ENCODE data around the gene RDH14. TPM values are rescaled to one million over a fixed set of nuclear protein-coding genes. Genes with fewer than 3 reads are reported as not detected.

RDH14 gene, protein sequence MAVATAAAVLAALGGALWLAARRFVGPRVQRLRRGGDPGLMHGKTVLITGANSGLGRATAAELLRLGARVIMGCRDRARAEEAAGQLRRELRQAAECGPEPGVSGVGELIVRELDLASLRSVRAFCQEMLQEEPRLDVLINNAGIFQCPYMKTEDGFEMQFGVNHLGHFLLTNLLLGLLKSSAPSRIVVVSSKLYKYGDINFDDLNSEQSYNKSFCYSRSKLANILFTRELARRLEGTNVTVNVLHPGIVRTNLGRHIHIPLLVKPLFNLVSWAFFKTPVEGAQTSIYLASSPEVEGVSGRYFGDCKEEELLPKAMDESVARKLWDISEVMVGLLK
- 30.2 and 47.8 TPM in 2 replicates for total RNA-seq (2014; rRNA removed; shearing (Covaris generic))

DNA sequence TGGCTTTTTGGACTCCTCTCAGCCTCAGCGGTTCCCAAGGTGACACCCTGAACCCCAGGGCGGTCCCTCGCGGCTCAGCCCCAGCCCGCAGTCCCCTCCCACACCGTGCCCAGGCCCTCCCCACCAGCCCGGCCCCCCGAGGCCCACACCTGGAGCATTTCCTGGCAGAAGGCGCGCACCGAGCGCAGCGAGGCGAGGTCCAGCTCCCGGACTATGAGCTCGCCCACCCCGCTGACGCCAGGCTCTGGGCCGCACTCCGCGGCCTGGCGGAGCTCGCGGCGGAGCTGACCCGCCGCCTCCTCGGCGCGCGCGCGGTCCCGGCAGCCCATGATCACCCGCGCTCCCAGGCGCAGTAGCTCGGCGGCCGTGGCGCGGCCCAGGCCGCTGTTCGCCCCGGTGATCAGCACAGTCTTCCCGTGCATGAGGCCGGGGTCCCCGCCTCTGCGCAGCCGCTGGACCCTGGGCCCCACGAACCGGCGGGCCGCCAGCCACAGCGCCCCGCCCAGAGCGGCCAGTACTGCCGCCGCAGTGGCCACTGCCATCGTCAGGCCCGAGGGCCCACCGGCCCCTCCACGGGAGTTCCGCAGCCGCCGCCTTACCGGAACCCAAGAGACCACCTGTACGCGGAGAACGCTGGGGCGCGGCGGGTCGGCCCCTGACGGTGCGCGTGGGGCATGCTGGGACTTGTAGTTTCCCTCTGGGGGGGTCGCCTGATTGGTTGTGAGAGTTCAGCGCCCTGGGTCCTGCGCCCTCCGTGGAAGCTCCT, at the start of gene RDH14:
Gene RDH14 (minus strand): TSS at position 623 of the 766 bp plus-strand sequence. CDS start 81 bp downstream, at position 542.
- Histone ChIP-seq H3K4me1 (replicated peaks) (peaks cover 10% of the 10 kb centered on the region), H3K9me3 (replicated peaks) (no peaks in the 10 kb centered on the region; the same call in 1 of the 2 replicates), H3K27ac (peak within 1 kb of the TSS; percentile 58), H3K36me3 (peaks cover 19% of the 10 kb centered on the region), H3K27me3 (replicated peaks) (no peaks in the 10 kb centered on the region), H3K4me3 (peak within 1 kb of the TSS; percentile 92)
- DNase-seq (ENCODE audit: low read depth in 1 of 2, low spot score in 2 of 2) = peak; percentile 85 to 91

- Histone ChIP-seq H3K27me3 (replicated peaks) (no peaks in the 10 kb centered on the region), H3K4me3 (no peak overlapping the region), H3K27ac (no peak overlapping the region), H3K4me1 (replicated peaks) (no peaks in the 10 kb centered on the region), H3K9me3 (replicated peaks) (no peaks in the 10 kb centered on the region), H3K36me3 (no peaks in the 10 kb centered on the region)
- DNase-seq (ENCODE audit: low read depth in 1 of 2, low spot score in 2 of 2) = no peak
These were observed 49.6 kb upstream of the RDH14 start for GRCh38 chr2:18610090-18610489.

- DNase-seq (ENCODE audit: low read depth in 1 of 2, low spot score in 2 of 2) = no peak
- Histone ChIP-seq H3K9me3 (replicated peaks) (no peaks in the 10 kb centered on the region), H3K4me1 (replicated peaks) (no peaks in the 10 kb centered on the region), H3K4me3 (no peak overlapping the region), H3K36me3 (no peaks in the 10 kb centered on the region), H3K27ac (no peak overlapping the region), H3K27me3 (replicated peaks) (no peaks in the 10 kb centered on the region)
These were observed 44.7 kb upstream of the RDH14 start for GRCh38 chr2:18605115-18605514.

GRCh38 chr2:18604531-18604885, 44.1 kb upstream of the RDH14 start:
- no peak overlapping the region for H3K27ac ChIP-seq
- no peaks in the 10 kb centered on the region for H3K9me3 ChIP-seq (replicated peaks)
- no peaks in the 10 kb centered on the region for H3K27me3 ChIP-seq (replicated peaks)
- no peaks in the 10 kb centered on the region for H3K36me3 ChIP-seq
- H3K4me1 ChIP-seq (replicated peaks) = no peaks in the 10 kb centered on the region
- no peak for DNase-seq (ENCODE audit: low read depth in 1 of 2, low spot score in 2 of 2)
- no peak overlapping the region for H3K4me3 ChIP-seq

GRCh38 chr2:18603854-18604530, 43.5 kb upstream of the RDH14 start:
- H3K36me3 ChIP-seq = no peaks in the 10 kb centered on the region
- no peak for DNase-seq (ENCODE audit: low read depth in 1 of 2, low spot score in 2 of 2)

DNA sequence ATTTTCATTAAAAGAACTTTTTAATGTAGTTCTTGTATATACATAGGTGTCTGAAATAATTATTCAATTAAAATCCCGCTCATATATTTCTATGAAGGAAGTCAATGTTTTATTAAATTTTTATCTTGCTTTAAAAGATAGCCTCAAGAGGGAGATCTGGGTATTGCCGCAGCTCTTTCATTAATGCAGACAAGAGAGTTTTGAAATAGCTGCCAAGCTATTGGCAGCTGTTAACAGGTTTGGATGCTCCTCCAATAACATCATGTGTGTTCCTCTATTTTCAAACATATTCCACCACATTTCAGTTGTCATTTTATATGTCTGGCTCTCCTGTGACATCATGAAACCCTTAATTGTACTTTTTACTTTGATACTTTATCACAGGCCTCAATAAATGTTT, 41.8 kb upstream of the RDH14 start:
- Histone ChIP-seq H3K4me3 (no peak overlapping the region), H3K27ac (no peak overlapping the region), H3K4me1 (replicated peaks) (no peaks in the 10 kb centered on the region), H3K9me3 (replicated peaks) (no peaks in the 10 kb centered on the region), H3K27me3 (replicated peaks) (no peaks in the 10 kb centered on the region), H3K36me3 (no peaks in the 10 kb centered on the region)
- DNase-seq (ENCODE audit: low read depth in 1 of 2, low spot score in 2 of 2) = no peak

More at GRCh38 chr2:18603854-18604530, 43.5 kb upstream of the RDH14 start:
- Histone ChIP-seq H3K9me3 (replicated peaks) (no peaks in the 10 kb centered on the region), H3K4me1 (replicated peaks) (no peaks in the 10 kb centered on the region), H3K27me3 (replicated peaks) (no peaks in the 10 kb centered on the region), H3K4me3 (no peak overlapping the region), H3K27ac (no peak overlapping the region)

DNA sequence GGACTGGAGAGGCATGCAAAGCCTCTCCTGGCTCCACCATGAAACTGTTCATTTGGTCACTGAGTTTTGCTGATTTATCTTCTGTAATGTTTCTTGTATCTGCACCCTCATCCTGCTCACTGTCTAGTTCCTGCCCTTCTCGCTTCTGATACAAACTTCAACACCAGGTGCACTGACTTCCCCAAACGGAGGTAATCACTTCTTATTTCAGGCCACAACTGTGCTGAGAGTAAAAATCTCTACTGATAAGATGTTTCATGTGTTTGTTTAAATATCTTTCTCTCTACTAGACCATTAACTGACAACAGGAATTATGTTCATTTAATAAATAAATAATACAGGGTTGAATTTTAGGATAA, 39.8 kb upstream of the RDH14 start:
- DNase-seq (ENCODE audit: low read depth in 1 of 2, low spot score in 2 of 2) = no peak
- Histone ChIP-seq H3K9me3 (replicated peaks) (no peaks in the 10 kb centered on the region), H3K27me3 (replicated peaks) (no peaks in the 10 kb centered on the region), H3K36me3 (no peaks in the 10 kb centered on the region), H3K27ac (no peak overlapping the region), H3K4me3 (no peak overlapping the region), H3K4me1 (replicated peaks) (no peaks in the 10 kb centered on the region)

- Histone ChIP-seq H3K4me3 (no peak overlapping the region), H3K27ac (no peak overlapping the region), H3K4me1 (replicated peaks) (no peaks in the 10 kb centered on the region), H3K36me3 (no peaks in the 10 kb centered on the region), H3K9me3 (replicated peaks) (no peaks in the 10 kb centered on the region), H3K27me3 (replicated peaks) (no peaks in the 10 kb centered on the region)
- DNase-seq (ENCODE audit: low read depth in 1 of 2, low spot score in 2 of 2) = no peak
These were observed 39.2 kb upstream of the RDH14 start for GRCh38 chr2:18599509-18600254.

DNA sequence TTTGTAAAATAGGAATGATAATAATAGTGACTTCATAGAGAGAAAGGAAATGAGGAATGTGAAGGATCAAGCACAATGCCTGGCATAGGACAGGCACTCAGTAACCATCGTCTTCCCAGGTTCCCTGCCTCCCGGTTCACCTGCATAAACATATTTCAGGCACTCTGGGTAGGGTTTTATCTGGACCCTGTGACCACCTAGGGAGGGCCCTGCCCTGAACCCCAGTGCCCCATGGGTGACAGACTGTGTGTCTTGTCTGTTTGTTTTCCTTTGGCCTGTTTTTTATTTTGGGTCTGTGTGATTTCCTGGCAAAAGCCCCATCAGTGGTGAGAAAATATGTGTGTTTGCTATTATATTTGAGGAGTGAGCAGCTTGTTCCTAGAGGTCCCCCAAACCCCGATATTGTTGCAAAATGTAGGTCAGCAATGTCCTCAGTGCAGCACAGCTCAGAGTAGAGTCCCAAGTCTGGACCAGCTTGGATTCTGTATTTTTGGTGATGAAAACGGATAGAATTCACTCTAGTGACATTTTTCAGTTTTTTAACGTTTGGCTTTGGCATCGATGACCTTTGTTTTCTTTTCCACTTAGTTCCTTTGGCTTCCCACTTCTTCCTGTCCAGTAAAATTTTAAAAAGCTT, 38.5 kb upstream of the RDH14 start:
- no peaks in the 10 kb centered on the region for H3K36me3 ChIP-seq
- H3K9me3 ChIP-seq (replicated peaks) = no peaks in the 10 kb centered on the region
- H3K27ac ChIP-seq = no peak overlapping the region
- no peak for DNase-seq (ENCODE audit: low read depth in 1 of 2, low spot score in 2 of 2)
- H3K4me1 ChIP-seq (replicated peaks) = no peaks in the 10 kb centered on the region
- H3K27me3 ChIP-seq (replicated peaks) = no peaks in the 10 kb centered on the region
- H3K4me3 ChIP-seq = no peak overlapping the region

GRCh38 chr2:18597618-18598017, 37.2 kb upstream of the RDH14 start:
- DNase-seq (ENCODE audit: low read depth in 1 of 2, low spot score in 2 of 2) = no peak
- H3K36me3 ChIP-seq = no peaks in the 10 kb centered on the region
- H3K27ac ChIP-seq = no peak overlapping the region
- no peaks in the 10 kb centered on the region for H3K4me1 ChIP-seq (replicated peaks)
- H3K27me3 ChIP-seq (replicated peaks) = no peaks in the 10 kb centered on the region
- no peak overlapping the region for H3K4me3 ChIP-seq
- no peaks in the 10 kb centered on the region for H3K9me3 ChIP-seq (replicated peaks)

- H3K9me3 ChIP-seq (replicated peaks) = no peaks in the 10 kb centered on the region
- no peak for DNase-seq (ENCODE audit: low read depth in 1 of 2, low spot score in 2 of 2)
- H3K4me1 ChIP-seq (replicated peaks) = no peaks in the 10 kb centered on the region
- H3K36me3 ChIP-seq = no peaks in the 10 kb centered on the region
- H3K4me3 ChIP-seq = no peak overlapping the region
- no peaks in the 10 kb centered on the region for H3K27me3 ChIP-seq (replicated peaks)
- no peak overlapping the region for H3K27ac ChIP-seq
These were observed 36.5 kb upstream of the RDH14 start for GRCh38 chr2:18596993-18597392.

DNA sequence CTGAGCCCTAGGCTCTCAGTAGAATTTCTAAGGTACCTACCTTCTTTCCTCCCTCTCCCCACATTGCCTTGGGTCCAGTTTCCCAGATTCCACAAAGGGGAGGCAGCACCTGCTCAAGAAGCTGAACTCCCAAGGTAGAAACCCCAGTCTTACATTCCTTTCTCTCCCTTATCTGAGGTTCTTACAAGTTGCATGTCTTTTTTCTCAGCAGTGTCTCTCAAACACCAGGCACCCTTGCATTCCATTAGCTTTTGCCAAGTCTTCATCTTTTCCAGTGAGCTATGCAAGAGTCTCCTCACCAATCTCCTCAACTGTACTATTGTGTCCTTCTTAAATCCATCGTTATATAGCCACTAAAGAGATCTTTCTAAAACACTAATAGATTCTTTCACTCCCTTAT, 33.0 kb upstream of the RDH14 start:
- no peaks in the 10 kb centered on the region for H3K36me3 ChIP-seq
- no peaks in the 10 kb centered on the region for H3K9me3 ChIP-seq (replicated peaks)
- no peak for DNase-seq (ENCODE audit: low read depth in 1 of 2, low spot score in 2 of 2)

DNA sequence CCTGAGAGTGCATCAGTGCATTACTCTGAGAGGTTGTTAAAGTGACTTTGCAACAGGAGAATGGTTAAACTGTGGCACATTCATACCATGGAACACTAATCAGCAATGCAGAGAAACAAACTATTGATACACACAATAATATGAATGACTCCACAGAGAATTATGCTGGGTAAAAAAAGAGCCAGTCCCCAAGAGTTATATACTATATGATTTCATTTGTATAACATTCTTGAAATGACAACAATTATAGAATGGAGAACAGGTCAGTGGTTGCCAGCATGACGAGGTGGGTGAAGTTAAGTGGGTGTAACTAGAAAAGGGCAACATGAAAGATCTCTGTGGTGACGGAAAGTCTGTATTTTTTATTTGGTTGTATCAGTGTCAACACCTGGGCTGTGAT, 31.9 kb upstream of the RDH14 start:
- H3K27me3 ChIP-seq (replicated peaks) = no peaks in the 10 kb centered on the region
- no peak overlapping the region for H3K4me3 ChIP-seq
- H3K27ac ChIP-seq = no peak overlapping the region
- no peaks in the 10 kb centered on the region for H3K9me3 ChIP-seq (replicated peaks)
- H3K4me1 ChIP-seq (replicated peaks) = no peaks in the 10 kb centered on the region
- no peaks in the 10 kb centered on the region for H3K36me3 ChIP-seq
- DNase-seq (ENCODE audit: low read depth in 1 of 2, low spot score in 2 of 2) = no peak

More for the DNA sequence above, 33.0 kb upstream of the RDH14 start:
- no peak overlapping the region for H3K4me3 ChIP-seq
- H3K27me3 ChIP-seq (replicated peaks) = no peaks in the 10 kb centered on the region
- H3K27ac ChIP-seq = no peak overlapping the region
- H3K4me1 ChIP-seq (replicated peaks) = no peaks in the 10 kb centered on the region
